SU-DHL-6 (cell line): ENCODE results near the gene TMEM238L.

Experiments
- H2AFZ ChIP-seq: fragments of 200-600 bp; sonication (generic); 2 replicates; pipeline ENCODE4 v1.6.1; 2014; ENCODE audit warnings: low read depth, mild to moderate bottlenecking, moderate library complexity, mixed read lengths, antibody characterized with exemption, low read length; ENCODE audit not compliant: severe bottlenecking
- H3F3A ChIP-seq: fragments of 200-600 bp; shearing (Covaris generic); 2 replicates; pipeline ENCODE4 v1.6.0; 2016; ENCODE audit warnings: antibody characterized with exemption, mild to moderate bottlenecking; ENCODE audit not compliant: insufficient read depth
- H3K27ac ChIP-seq: fragments of 200-600 bp; sonication (generic); 2 replicates; pipeline ENCODE4 v1.5.1; 2016; ENCODE audit warnings: low read depth, mild to moderate bottlenecking, low read length, moderate library complexity, mixed read lengths
- H3K27me3 ChIP-seq: fragments of 200-600 bp; sonication (generic), shearing (Covaris generic); 2 replicates; pipeline ENCODE4 v1.6.0; 2014; ENCODE audit warnings: mild to moderate bottlenecking, low read length
- H3K36me3 ChIP-seq: fragments of 200-600 bp; sonication (generic); 2 replicates; pipeline ENCODE4 v1.6.1; 2014; ENCODE audit warnings: mild to moderate bottlenecking, low read length, mixed read lengths
- H3K4me2 ChIP-seq: fragments of 300-600, 200-600 bp; shearing (Covaris generic), sonication (generic); 2 replicates; pipeline ENCODE4 v1.6.0; 2014; ENCODE audit warnings: low read length, low read depth, mild to moderate bottlenecking; ENCODE audit not compliant: poor library complexity, severe bottlenecking
- H3K4me3 ChIP-seq: fragments of 200-600 bp; sonication (generic); 2 replicates; pipeline ENCODE4 v1.5.1; 2014; ENCODE audit warnings: antibody characterized with exemption, low read length, mild to moderate bottlenecking, mixed read lengths; ENCODE audit not compliant: insufficient read depth, poor library complexity, severe bottlenecking
- H3K79me2 ChIP-seq: fragments of 200-600 bp; sonication (generic); 2 replicates; pipeline ENCODE4 v1.6.1; 2014; ENCODE audit warnings: mild to moderate bottlenecking, low read length, moderate library complexity; ENCODE audit not compliant: insufficient read depth
- H3K9ac ChIP-seq: fragments of 200-600 bp; sonication (generic); 2 replicates; pipeline ENCODE4 v1.7.0; 2014; ENCODE audit warnings: mild to moderate bottlenecking, low read length
- H3K9me2 ChIP-seq: fragments of 200-600 bp; sonication (generic); replicated peaks from 2 replicates; pipeline ENCODE4 v1.6.1; 2014; ENCODE audit warnings: low read length; ENCODE audit not compliant: insufficient read depth
- H3K9me3 ChIP-seq: fragments of 200-600 bp; sonication (generic); 2 replicates; pipeline ENCODE4 v1.6.1; 2014; ENCODE audit warnings: low read length, mixed read lengths; ENCODE audit not compliant: insufficient read depth
- H4K20me1 ChIP-seq: fragments of 200-600 bp; sonication (generic); 2 replicates; pipeline ENCODE4 v1.6.1; 2014; ENCODE audit warnings: low read depth, mild to moderate bottlenecking, antibody characterized with exemption, low read length, moderate library complexity, mixed read lengths
- CTCF ChIP-seq: fragments of 200-600 bp; sonication (generic); IDR thresholded peaks from one replicate; pipeline ENCODE4 v1.5.1; 2017; ENCODE audit warnings: antibody characterized with exemption, mild to moderate bottlenecking, low read length, moderate library complexity; ENCODE audit not compliant: insufficient read depth, poor library complexity, severe bottlenecking
- EZH2phosphoT487 ChIP-seq: fragments of 200-600 bp; sonication (generic), shearing (Covaris generic); conservative IDR thresholded peaks from 2 replicates; pipeline ENCODE4 v1.6.1; 2018; ENCODE audit warnings: mild to moderate bottlenecking, antibody characterized with exemption, low read length, moderate library complexity, mixed read lengths

Gene TMEM238L

GRCh38 chr17:10773391-10773790 is 30.5 kb downstream of the TMEM238L start:
- Histone ChIP-seq H3K9ac (no peak overlapping the region), H3F3A (no peaks in the 10 kb centered on the region), H3K27ac (no peak overlapping the region), H4K20me1 (no peaks in the 10 kb centered on the region), H3K4me3 (no peak overlapping the region), H3K9me3 (no peaks in the 10 kb centered on the region), H3K4me2 (no peak overlapping the region), H3K79me2 (no peaks in the 10 kb centered on the region), H2AFZ (no peak overlapping the region), H3K27me3 (no peaks in the 10 kb centered on the region), H3K36me3 (no peaks in the 10 kb centered on the region), H3K9me2 (no peaks in the 10 kb centered on the region)
- TF ChIP-seq EZH2phosphoT487 (no peak), CTCF (no peak)

GRCh38 chr17:10772425-10773380 is 31.2 kb downstream of the TMEM238L start:
- Histone ChIP-seq H3K79me2 (no peaks in the 10 kb centered on the region), H3K9ac (no peak overlapping the region), H3K27me3 (no peaks in the 10 kb centered on the region), H3F3A (no peaks in the 10 kb centered on the region), H3K4me3 (no peak overlapping the region), H3K9me3 (no peaks in the 10 kb centered on the region), H3K4me2 (no peak overlapping the region), H3K36me3 (no peaks in the 10 kb centered on the region), H4K20me1 (no peaks in the 10 kb centered on the region), H3K9me2 (no peaks in the 10 kb centered on the region), H3K27ac (no peak overlapping the region), H2AFZ (no peak overlapping the region)
- peak; percentile 75 for TF ChIP-seq CTCF
- TF ChIP-seq EZH2phosphoT487 = no peak

- Histone ChIP-seq H3F3A (no peaks in the 10 kb centered on the region), H3K4me3 (no peak overlapping the region), H3K79me2 (no peaks in the 10 kb centered on the region), H3K4me2 (no peak overlapping the region), H3K27ac (no peak overlapping the region), H4K20me1 (no peaks in the 10 kb centered on the region), H3K9me3 (no peaks in the 10 kb centered on the region), H2AFZ (no peak overlapping the region), H3K9ac (no peak overlapping the region), H3K36me3 (no peaks in the 10 kb centered on the region), H3K27me3 (no peaks in the 10 kb centered on the region; the same call in 1 of the 2 replicates), H3K9me2 (no peaks in the 10 kb centered on the region)
- TF ChIP-seq EZH2phosphoT487 (no peak), CTCF (no peak)
Observed at GRCh38 chr17:10771148-10771547, 32.8 kb downstream of the TMEM238L start.
